Measurements from ENCODE around the gene SPRN. TPM values are rescaled to one million over a fixed set of nuclear protein-coding genes. Genes with fewer than 3 reads are reported as not detected.

SPRN gene
- total and polyA plus RNA-seq, 2 of the 4 experiments (the other 2 are of a cell fraction) = 0.36 to 2.3 TPM

DNA sequence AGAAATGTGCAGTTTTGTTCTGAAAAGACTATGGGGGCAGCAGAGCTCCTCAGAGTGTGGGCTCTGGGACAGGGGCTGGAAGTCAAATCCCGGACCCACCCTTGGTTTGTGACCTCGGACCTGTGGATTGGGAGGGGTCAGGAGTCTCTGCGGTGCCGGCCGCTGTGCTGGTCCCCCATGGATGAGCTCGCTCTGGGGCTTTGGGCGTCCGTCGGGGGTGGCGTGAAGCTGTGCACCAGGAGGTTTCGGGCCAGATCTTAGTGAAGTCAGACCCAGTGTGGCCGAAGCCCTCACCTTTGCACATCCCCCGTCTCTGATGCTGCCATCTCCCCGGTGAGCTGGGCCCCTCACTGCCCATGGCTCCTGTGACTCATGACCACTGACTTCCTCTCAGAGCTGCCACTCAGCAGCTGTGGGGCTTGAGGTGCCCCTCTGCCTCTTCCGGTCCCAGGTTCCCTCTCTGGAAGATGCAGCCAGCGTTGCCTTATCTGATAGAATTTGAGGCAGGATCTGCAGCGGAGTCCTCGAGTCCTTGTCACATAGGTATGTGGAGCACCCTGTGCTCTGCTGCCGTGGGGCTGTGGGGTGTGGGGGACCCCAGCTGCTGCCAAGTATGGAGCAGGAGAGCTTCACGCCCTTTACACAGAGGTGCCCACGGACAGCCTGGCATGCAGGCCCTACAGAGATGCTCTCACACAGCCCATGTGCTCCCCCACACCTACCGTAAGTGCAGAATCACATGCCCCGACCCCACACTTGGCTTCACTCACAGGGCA lies 18.0 kb upstream of the SPRN start:
- no peak overlapping the region for H4K5ac ChIP-seq (ENCODE audit: low read depth, low read length)
- no peak overlapping the region for H3K4me3 ChIP-seq (ENCODE audit: insufficient read depth, low read depth, low read length)
- no peak overlapping the region for H2BK20ac ChIP-seq (ENCODE audit: low read depth, low read length)
- H2BK5ac ChIP-seq (ENCODE audit: low read depth, low read length, poor library complexity, severe bottlenecking) = no peak overlapping the region
- no peak overlapping the region for H3K27ac ChIP-seq (ENCODE audit: insufficient read depth, low read length)
- no peaks in the 10 kb centered on the region for H3K36me3 ChIP-seq (ENCODE audit: control insufficient read depth, insufficient read depth, low read length)
- dilution Hi-C loops (cut with HindIII; ENCODE audit: low sequenced_read_pairs, unreplicated experiment) (no loop called here), intact Hi-C loops (cut with micrococcal nuclease) (no loop called here), in situ Hi-C loops (cut with MboI; ENCODE audit: low sequenced_read_pairs) (no loop called here)
- no peak; the same call in 1 of the 2 replicates for ATAC-seq (ENCODE audit: low read depth)
- H3K4ac ChIP-seq (ENCODE audit: low read depth, low read length) = no peak overlapping the region
- no peaks in the 10 kb centered on the region for H3K79me1 ChIP-seq (ENCODE audit: low read depth in 1 of 2, low read length in 2 of 2)
- ChIA-PET POLR2A (ENCODE audit: unreplicated experiment) (no interaction called here), CTCF (no interaction called here)
- no peak overlapping the region for H2AFZ ChIP-seq (replicated peaks; ENCODE audit: low read length, poor library complexity)
- 85% methylated on average over 14 of the region's 23 CpGs; no CpG with 5 or more reads in 1 of the 2 experiments for WGBS, 2 experiments (ENCODE audit: extremely low coverage in 2 of 2, insufficient read length in 1 of 2)
- H3K4me2 ChIP-seq (ENCODE audit: low read depth, low read length) = no peak overlapping the region
- no peaks in the 10 kb centered on the region for H3K27me3 ChIP-seq (ENCODE audit: control insufficient read depth, insufficient read depth, low read length)
- H4K20me1 ChIP-seq (ENCODE audit: insufficient read depth, low read length) = no peaks in the 10 kb centered on the region
- no peak overlapping the region for H2AK9ac ChIP-seq (replicated peaks; ENCODE audit: low read depth, low read length, poor library complexity)
- H4K8ac ChIP-seq (ENCODE audit: low read depth in 2 of 2, low read length in 2 of 2) = no peak overlapping the region
- H3K56ac ChIP-seq (ENCODE audit: extremely low read depth, insufficient read depth, low read length) = no peak overlapping the region
- no peak overlapping the region for H3K23ac ChIP-seq (ENCODE audit: low read depth, low read length)
- no peak overlapping the region for H2AK5ac ChIP-seq (ENCODE audit: low read depth, low read length)
- H3K9me1 ChIP-seq (ENCODE audit: insufficient read depth, low read length) = no peaks in the 10 kb centered on the region; the same call in 1 of the 2 replicates
- no peak overlapping the region for H4K91ac ChIP-seq (ENCODE audit: insufficient read depth, low read depth, low read length)
- H2BK120ac ChIP-seq (ENCODE audit: low read depth, low read length) = no peak overlapping the region
- H3K4me1 ChIP-seq (ENCODE audit: control insufficient read depth, insufficient read depth, low read length) = no peaks in the 10 kb centered on the region
- no peak overlapping the region for H3K14ac ChIP-seq (replicated peaks; ENCODE audit: low read depth, low read length)
- H3K9me3 ChIP-seq (ENCODE audit: control insufficient read depth, insufficient read depth, low read length) = peaks cover 13% of the 10 kb centered on the region
- TF ChIP-seq NFE2L2 (IDR thresholded peaks at IDR 0.05; ENCODE audit: low read depth, low read length) (no peak), CHD1 (IDR thresholded peaks at IDR 0.05; ENCODE audit: low read depth, low read length) (no peak), MAZ (IDR thresholded peaks at IDR 0.05; ENCODE audit: borderline replicate concordance, low read depth, low read length) (no peak), RCOR1 (IDR thresholded peaks at IDR 0.05; ENCODE audit: insufficient replicate concordance, low read length) (no peak), FOS (IDR thresholded peaks at IDR 0.05; ENCODE audit: low read depth, low read length) (no peak), MAFK (IDR thresholded peaks at IDR 0.05; ENCODE audit: low read depth, low read length) (no peak)
- no peak overlapping the region for H3K18ac ChIP-seq (ENCODE audit: low read depth, low read length)
- H2BK15ac ChIP-seq (ENCODE audit: low read depth, low read length) = no peak overlapping the region
- BruUV-seq (replicated peaks) = no TSS peak
- no peak overlapping the region for H3K9ac ChIP-seq (ENCODE audit: low read depth, low read length)
- no peak for DNase-seq

All from IMR-90 (cell line).